Measurements from ENCODE around the gene NCSTN. TPM values are rescaled to one million over a fixed set of nuclear protein-coding genes. Genes with fewer than 3 reads are reported as not detected.

NCSTN gene
- total RNA-seq, 1 experiment from 2014 or later, result 67.8 TPM

DNA sequence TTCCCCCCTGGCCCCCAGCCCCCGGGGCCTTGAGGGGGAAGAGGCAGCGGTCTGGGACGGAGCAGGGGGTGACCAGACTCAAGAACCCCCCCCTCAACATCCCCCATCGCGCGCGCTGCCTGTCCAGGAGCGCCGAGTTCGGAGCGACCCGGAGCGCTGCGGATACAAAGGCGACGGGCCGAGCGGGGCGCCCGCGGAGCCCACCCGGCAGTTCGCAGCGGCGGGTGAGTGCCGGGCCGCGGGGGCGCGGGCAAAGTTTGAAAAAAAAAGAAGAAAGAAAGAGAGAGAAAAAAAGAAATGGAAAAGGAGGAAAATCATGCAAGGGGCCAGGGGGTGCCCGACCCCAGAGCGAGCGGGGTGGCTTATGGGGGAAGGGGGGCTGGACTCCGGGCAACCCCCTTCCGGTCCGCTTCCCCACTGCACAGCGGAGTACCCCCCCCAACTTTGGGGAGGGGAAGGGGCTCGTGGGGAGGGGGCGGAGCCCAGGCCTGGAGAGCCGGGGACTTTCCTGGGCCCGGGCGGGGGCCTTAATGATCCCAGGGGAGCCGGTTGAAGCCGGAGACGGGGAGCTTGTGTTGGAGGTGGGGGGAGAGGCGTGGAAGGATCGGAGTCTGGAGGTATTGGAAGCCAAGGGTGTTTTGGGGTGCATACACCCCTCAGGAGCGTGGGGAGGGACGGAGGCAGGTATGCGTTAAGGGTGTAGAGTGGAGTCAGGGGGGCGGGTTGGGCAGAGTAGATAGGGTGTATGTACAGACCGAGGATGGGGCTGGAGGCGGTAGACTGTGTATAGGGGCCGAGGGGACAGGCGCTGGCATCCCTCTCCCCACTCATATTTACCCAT, 57.7 kb downstream of the NCSTN start:
- H4K5ac ChIP-seq (ENCODE audit: insufficient read length, low read depth, low read length), result no peak overlapping the region
- H3K27me3 ChIP-seq (ENCODE audit: insufficient read depth, low read length), result no peaks in the 10 kb centered on the region
- peak overlapping the region; percentile 49 for H3K18ac ChIP-seq (ENCODE audit: insufficient read length, low read depth, low read length)
- no CpG with 5 or more reads among the region's 55 CpGs for WGBS (ENCODE audit: extremely low coverage, insufficient read length, low lambda C conversion rate)
- Mint-ChIP-seq H3K27ac (peak overlapping the region in 2 of 3 experiments; percentile 16 to 93; a peak in 5 of 7 replicates), H3K27me3 (ENCODE audit: low read depth) (no peaks in the 10 kb centered on the region; the same call in 1 of the 2 replicates), H3K4me3 (peak overlapping the region; percentile 91), H3K9me3 (no peaks in the 10 kb centered on the region), H3K36me3 (ENCODE audit: insufficient read depth in 1 of 3, low read depth in 3 of 3) (peaks cover 0 to 8% (median 1%) of the 10 kb centered on the region in 3 experiments; a peak in 4 of 7 replicates), H3K4me1 (peaks cover 58 to 59% of the 10 kb centered on the region in 2 experiments)
- H3K4me2 ChIP-seq (ENCODE audit: insufficient read depth, insufficient read length, low read length), result peak overlapping the region; percentile 95
- no peak overlapping the region for H3T11ph ChIP-seq (ENCODE audit: low read length)
- H4K8ac ChIP-seq (replicated peaks; ENCODE audit: insufficient read length, low read depth, low read length), result no peak overlapping the region
- H3K4me1 ChIP-seq (ENCODE audit: insufficient read depth, low read length), result peaks cover 27% of the 10 kb centered on the region; the same call in 1 of the 2 replicates
- H3K23me2 ChIP-seq (ENCODE audit: insufficient read length, low read depth, low read length, poor library complexity, severe bottlenecking), result peaks cover 17% of the 10 kb centered on the region
- H3K9ac ChIP-seq (ENCODE audit: extremely low read depth, insufficient read length, low read length), result peak overlapping the region; percentile 68
- no peaks in the 10 kb centered on the region for H3K79me1 ChIP-seq (ENCODE audit: insufficient read depth, low read depth, low read length, poor library complexity, severe bottlenecking)
- no peak overlapping the region for H2BK12ac ChIP-seq (ENCODE audit: insufficient read length, low read depth, low read length)
- H3K79me2 ChIP-seq (ENCODE audit: insufficient read depth, low read length), result peaks cover 22% of the 10 kb centered on the region; the same call in 1 of the 2 replicates
- H2BK5ac ChIP-seq (ENCODE audit: insufficient read length, low read length), result no peak overlapping the region
- H2BK20ac ChIP-seq (ENCODE audit: low read depth, low read length, poor library complexity, severe bottlenecking), result no peak overlapping the region
- no peak overlapping the region for H3K56ac ChIP-seq (ENCODE audit: insufficient read length, low read depth, low read length)
- no peak overlapping the region; the same call in 1 of the 2 replicates for H3K4ac ChIP-seq (ENCODE audit: low read depth, low read length)
- no peak overlapping the region for H3K23ac ChIP-seq (ENCODE audit: insufficient read length, low read depth, low read length)
- TF ChIP-seq, protein P1, sequence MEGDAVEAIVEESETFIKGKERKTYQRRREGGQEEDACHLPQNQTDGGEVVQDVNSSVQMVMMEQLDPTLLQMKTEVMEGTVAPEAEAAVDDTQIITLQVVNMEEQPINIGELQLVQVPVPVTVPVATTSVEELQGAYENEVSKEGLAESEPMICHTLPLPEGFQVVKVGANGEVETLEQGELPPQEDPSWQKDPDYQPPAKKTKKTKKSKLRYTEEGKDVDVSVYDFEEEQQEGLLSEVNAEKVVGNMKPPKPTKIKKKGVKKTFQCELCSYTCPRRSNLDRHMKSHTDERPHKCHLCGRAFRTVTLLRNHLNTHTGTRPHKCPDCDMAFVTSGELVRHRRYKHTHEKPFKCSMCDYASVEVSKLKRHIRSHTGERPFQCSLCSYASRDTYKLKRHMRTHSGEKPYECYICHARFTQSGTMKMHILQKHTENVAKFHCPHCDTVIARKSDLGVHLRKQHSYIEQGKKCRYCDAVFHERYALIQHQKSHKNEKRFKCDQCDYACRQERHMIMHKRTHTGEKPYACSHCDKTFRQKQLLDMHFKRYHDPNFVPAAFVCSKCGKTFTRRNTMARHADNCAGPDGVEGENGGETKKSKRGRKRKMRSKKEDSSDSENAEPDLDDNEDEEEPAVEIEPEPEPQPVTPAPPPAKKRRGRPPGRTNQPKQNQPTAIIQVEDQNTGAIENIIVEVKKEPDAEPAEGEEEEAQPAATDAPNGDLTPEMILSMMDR (conservative IDR thresholded peaks at IDR 0.05), result no peak
- no peak overlapping the region for H4K91ac ChIP-seq (ENCODE audit: insufficient read length, low read depth, low read length)
- no peak overlapping the region for H2BK120ac ChIP-seq (ENCODE audit: low read depth, low read length, poor library complexity, severe bottlenecking)
- H3K9me3 ChIP-seq (ENCODE audit: control insufficient read depth, low read depth, low read length), result no peaks in the 10 kb centered on the region
- no peak overlapping the region for H2AK5ac ChIP-seq (ENCODE audit: insufficient read length, low read length)
- no peak overlapping the region for H2AFZ ChIP-seq (ENCODE audit: low read length)
- H4K20me1 ChIP-seq (ENCODE audit: control insufficient read depth, insufficient read depth, insufficient read length), result no peaks in the 10 kb centered on the region
- H3K27ac ChIP-seq (ENCODE audit: insufficient read length, low read depth, low read length), result no peak overlapping the region
- DNase-seq, result peak; percentile 45
- peak overlapping the region; percentile 77 for H3K14ac ChIP-seq (ENCODE audit: insufficient read depth, low read length)
- H2BK15ac ChIP-seq (ENCODE audit: low read depth, low read length), result no peak overlapping the region

Data from H9 (cell line).